Medulla oblongata (tissue), 1 donor: ENCODE measurements around the gene GPNMB.

Experiments
- DNase-seq: peaks from one replicate; pipeline ENCODE4 v3.0.0-alpha.2; 2015; ENCODE audit errors: extremely low spot score

The GPNMB gene

DNA sequence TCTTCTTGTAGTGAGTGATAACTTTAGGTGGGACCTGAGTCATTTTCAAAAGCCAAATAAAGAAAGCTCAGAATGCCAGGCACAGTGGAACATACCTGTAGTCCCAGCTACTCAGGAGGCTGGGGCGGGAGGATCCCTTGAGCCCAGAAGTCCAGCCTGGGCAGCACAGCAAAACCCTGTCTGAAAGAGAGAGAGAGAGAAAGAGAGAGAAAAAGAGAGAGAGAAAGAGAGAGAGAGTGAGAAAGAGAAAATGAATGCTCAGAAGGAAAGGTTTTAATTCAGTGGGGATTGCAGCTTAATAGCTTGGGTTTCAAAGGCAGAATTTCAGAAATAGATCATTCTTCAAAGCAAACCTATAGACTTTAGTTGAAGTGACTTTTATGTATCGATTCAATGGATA, 25.7 kb downstream of the GPNMB start:
- no peak for DNase-seq

DNA sequence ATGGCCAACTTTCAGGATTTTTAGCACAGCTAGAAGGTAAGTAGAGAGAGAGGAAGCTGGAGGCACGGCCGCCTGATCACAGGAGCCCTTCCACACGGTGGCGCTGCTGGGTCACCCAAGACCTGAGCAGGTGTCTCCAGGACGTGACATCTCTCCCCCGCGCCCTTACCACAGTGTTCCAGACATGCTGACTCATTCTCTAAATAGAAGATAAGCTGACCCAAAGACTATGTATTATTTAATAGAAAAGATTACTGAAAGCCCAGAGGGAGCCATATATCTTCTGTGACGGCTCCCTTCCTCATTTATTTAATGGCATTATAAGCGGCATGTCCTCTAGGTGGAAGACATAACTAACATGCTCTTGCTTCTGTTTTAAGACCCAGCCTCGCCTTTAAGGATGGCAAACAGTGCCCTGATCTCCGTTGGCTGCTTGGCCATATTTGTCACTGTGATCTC, 26.6 kb downstream of the GPNMB start:
- peak; percentile 59 for DNase-seq

DNA sequence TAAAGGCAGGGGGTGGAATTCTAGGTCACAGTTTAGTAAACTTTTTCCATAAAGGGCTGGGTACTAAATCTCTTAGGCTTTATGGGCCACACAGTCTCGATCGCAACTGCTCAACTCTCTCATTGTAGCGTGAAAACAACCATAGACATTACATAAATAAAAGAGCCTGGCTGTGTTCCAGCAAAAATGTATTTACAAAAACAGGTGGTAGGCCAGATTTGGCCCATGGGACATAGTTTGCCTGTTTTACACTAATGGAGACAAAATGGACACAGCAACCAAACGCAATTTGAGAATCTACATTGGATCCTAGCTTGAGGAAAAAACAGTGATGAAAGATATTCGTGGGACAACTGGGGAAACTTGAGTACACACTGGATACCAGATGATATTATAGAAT, 29.3 kb downstream of the GPNMB start:
- DNase-seq, result no peak

DNA sequence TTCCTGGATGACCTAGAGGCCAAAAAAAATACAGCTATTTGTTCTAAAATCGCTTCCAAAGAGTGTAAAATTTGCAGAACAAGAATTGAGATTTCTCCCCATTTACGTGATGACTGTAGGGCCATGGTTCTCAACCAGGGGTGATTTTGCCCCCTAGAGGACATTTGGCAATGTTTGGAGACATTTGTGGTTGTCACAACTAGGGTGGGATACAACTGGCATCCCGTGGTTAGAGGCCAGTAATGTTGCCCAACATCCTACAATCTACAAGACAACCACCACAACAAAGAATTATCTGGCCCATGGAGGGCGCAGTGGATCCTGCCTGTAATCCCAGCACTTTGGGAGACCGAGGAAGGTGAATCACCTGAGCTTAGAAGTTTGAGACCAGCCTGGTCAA, 29.8 kb downstream of the GPNMB start:
- no peak for DNase-seq

DNA sequence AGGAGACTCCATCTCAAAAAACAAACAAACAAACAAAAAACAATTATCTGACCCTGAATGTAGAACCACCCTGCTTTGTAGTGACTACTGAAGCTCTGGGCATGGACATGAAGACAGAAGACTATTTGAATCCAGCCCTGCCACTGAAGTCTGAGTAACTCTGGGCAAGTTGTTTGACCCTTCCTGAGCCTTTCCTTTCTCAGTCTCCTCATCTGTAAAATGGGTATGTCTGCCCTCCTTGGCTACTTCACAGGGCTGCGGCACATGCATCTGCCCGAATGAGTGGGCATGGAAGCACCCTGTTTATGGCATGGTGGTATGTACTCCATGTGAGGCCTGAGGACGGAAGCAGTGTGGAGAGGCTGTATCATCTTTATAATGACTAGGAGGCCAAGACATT, 30.4 kb downstream of the GPNMB start:
- no peak for DNase-seq

DNA sequence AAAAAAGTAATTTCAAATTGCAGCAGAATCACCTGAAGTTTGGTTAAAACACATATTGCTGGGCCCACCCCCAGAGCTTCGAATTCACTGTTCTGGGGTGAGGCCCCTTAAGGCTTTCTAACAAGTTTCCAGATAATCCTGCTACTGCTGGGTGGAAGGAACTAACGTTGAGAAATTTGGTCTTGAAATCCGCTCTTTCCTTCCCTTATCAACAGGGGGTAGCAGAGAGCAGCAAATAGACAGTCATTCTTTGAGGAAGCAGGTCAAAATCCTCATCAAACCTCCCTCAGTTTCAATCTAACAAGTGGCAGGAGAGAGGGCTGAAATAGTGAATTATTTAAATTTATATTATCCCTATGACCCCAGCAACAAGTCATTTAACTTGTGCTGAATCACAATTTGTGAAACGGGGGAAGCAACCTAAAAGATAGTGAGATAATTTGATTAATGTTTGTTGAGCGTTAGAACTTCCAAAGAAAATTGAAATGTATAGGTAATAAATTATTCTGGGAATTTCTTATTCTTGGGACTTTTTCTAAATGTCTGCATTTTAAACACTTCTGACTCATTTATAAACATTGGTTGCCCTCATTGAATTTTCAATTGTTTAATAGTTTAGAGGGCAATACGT, 30.9 kb downstream of the GPNMB start:
- peak; percentile 81 for DNase-seq

DNA sequence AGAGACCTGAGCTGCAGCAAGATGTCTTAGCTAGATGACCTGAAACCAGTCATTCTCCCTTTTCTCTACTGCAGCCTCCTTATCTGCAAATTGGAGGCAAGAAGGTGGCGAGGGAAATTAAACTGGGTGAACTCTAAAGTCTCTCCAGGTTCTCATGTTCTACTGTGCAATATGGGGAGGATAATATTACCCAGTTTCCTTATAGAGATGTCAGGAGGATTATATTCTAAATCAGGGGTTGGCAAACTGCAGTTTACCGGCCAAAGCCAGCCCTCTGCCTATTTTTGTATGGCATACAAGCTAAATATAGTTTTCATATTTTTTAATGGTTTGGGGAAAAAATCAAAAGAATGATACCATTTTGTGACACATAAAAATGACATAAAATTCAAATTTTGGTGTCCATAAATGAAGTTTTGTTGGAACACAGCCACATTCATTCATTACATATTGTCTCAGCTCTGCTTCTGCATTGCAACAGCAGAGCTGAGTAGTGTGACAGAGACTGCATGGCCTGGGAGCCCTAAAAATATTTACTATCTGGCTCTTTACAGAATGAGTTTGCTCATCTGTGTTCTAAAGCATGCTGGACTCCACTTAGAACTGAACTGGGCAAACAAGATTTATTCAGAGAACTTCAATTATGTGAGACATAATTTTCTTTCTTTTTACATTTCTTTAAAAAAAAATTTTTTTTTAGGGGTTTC, 33.4 kb downstream of the GPNMB start:
- no peak for DNase-seq

DNA sequence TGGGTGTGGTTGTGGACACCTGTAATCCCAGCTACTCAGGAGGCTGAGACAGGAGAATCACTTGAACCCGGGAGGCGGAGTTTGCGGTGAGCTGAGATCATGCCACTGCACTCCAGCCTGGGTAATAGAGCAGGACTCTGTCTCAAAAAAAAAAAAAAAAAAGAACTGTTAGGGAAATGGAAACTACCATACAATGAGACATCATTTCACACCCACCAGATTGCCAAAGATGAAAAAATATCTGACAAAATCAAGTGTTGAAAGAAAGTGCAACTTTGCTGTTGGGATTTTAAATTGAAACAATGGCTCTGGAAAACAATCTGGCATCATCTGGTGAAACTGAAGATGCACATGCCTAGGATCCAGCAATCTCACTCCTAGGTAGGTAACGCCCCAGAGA, 36.5 kb downstream of the GPNMB start:
- DNase-seq, result no peak

DNA sequence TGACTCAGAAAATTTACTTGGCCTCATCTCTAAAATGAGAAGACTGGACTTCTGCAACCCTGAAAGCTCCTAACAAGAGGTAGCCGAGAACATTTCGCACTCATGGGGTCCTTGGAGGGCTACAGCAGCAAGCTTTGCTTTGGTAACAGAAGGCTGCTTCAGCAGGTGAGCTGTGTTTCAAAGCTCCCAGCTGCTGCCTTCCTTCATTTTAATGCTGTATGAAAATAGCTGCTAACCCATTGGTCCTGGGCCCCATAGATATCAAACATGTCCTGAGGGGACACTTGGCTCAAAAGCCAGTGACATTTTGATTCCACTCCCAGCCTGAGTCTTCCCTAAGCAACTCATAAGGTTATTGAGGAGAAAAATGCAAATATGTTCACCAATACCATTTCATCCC, 38.3 kb downstream of the GPNMB start:
- DNase-seq, result no peak

DNA sequence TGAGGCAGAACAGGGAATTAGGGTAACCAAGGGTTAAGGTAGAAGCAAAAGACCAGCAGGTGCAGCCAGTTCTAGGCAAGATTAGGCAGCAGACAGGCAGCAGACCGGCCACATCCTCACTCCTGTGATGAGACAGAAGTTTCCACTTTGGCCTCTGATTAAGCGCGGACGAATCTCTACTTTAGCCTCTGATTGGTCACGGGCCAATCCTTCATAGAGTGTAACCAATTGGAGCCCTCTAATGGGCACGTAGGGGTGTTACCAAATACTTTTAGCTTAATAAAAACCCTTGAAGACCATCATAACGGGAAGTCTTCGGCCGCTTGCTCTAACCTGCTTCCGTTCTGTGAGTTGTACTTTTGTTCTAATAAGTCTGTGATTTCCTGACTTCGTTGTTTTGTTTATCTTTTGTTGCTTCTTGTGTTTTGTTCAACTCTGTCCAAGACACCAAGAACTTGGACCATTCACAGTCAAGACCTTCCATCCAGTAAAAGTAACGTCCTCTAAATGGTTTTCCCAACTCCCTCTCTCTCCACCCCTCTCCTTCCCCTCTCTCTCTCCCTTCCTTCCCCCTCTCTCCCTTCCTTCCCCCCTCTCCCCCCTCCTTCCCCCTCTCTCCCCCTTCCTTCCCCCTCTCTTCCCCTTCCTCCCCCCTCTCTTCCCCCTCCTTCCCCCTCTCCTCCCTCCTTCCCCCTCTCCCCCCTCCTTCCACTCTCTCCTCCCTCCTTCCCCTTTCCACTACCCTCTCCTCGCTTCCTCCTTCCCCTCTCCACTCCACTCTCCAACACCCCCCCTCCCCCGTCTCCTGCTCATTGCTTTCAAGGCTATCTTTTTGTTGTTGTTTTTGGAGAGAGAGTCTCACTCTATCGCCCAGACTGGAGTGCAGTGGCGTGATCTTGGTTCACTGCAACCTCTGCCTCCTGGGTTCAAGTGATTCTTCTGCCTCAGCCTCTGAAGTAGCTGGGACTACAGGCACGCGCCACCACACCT, 39.4 kb downstream of the GPNMB start:
- DNase-seq, result no peak

DNA sequence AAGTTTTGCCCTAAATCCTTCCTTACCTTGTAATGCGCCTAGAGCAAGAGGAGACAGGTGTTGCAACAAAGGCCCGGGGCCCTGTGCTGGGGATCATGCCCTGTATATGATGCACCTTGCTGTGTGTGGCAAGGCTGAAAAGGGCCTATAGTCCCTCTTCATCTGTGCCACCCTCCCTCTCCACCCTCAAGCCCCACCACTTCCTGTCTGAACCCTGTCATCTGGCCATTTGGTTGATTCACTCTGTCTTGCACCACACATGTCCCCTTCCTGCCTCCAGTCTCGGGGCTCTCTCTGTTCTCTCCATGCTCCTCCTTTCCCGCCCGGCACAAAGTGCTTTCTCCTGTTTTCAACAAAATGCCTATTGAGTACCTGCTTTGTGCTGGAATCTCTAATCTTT, 41.0 kb downstream of the GPNMB start:
- DNase-seq, result no peak

DNA sequence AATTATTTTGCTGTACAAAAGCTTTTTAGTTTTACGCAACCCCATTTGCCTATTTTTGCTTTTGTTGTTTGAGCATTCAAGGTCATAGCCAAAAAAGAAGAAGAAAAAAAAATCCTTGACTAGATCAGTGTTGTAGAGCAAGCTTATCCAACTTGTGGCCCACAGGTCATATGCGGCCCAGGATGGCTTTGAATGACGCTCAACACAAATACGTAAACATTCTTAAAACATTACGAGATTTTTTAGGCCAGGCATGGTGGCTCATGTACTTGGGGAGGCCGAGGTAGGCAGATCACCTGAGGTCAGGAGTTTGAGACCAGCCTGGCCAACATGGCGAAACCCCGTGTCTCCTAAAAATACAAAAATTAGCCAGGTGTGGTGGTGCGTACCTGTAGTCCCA, 44.4 kb downstream of the GPNMB start:
- DNase-seq, result no peak

DNA sequence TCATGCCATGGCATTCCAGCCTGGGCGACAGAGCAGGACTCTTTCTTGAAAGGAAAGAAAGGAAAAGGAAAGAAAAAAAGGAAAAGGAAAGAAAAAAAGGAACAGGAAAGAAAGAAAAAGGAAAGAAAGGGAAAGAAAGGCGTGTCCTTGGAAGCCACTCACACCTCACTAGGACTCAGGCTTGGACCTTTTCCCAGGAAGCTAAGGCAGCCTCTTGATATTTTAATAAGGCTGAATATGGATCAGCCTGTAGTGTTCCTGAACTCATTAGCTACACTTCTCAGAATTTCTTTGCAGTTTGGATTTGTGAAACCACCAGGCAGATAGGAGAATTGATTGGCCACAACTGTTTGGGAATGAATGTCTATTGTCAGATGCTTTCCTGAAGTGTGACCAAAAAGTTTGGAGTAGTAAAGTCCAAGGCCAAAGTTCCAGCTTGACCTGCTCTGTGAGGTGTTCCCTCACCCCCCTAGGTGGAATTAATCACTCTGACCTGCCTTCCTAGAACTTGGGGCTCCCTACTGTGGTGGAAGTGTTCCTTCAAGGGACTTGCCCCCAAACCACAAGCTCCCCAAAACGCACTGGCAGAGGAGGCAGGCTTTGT, 45.5 kb downstream of the GPNMB start:
- DNase-seq, result no peak

DNA sequence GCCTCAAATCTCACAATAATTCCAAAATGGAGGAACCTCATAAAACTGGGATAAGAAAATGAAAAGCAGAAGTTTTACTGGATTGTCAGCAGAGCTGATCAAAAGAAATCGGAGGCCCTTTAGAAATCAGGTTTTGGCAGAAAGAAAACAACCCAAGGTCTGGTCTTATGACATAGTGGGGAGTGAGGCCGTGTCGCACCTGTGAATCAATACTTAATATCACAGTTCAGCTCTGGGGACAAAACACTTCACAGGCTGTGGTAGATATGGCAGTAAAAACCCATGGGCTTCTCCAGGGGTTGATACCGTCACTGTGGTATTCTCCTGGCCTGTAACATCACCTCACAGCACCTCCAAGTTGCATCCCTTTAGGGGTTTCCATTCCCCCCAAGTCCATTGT, 46.0 kb downstream of the GPNMB start:
- DNase-seq, result no peak

DNA sequence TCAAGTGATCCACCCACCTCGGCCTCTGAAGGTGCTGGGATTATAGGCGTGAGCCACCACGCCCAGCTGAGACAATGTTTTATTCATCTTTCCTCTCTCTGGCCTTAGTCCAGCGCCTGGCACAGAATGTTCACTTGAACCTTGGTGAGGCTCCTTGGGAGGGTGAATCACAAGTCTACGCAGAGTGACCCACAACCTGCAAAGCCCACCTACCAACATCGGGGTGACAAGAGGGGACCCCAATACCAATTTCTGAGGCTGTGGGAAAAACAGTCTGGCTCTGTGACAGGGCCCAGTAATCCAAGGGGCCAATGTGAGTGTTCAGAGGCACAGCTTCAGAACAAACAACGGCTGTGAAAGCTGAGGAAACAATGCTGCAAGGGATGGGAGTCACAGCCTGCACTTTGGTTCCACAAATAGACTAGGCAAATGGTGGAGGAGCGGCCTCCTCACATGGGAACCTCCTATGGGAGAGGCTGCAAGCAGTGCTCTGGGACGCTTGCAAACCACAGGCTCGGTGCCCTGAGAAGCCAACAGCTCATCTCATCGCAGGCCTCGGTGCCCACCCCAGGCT, 47.0 kb downstream of the GPNMB start:
- no peak for DNase-seq

DNA sequence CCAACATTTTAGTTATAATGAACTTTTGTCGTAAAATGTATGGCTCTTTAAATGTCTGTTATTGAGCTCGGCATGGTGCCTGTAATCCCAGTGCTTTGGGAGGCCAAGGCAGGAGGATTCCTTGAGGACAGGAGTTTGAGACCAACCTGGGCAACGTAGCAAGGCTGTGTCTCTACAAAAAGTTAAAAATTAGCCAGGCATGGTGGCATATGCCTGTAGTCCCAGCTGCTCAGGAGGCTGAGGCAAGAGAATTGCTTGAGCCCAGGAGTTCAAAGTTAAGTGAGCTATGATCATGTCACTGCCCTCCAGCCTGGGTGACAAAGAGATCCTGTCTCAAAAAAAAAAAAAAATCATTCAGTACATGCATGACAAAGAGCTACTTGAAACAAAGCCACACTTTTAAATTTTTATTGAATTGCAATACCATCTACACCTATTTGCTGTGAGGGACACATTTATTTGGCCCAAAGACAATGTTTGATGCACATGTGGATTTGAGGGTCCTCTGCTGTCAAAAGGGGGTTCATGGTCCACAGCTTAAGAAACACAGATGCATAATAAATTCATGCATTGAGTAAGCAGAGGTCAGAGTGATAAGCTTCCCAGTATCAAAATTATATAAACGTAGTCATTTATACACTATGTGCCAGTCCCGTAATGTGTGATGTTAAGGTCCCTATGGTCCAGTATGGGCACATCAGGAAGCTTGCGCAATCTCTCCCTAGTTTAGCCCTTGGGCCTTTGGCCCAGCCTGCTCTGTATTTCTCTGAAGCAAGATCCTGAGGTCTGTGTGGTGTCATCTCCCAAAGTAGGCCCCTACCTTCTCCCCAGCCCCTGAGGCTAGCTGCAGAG, 48.2 kb downstream of the GPNMB start:
- no peak for DNase-seq

DNA sequence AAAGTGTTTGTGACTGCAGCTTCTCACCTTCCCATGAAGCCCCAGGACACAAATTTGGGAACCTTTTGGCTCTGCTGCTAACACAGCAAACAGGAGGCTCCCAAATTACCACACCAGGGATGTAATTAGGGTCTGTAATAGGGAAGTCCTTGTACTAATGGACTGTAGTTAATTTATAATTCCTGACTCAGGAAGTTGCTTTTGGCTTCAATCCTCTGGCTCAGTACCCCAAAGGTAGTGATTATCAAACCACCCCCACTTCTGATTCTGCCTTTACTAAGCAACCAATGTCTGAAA, 48.8 kb downstream of the GPNMB start:
- no peak for DNase-seq

DNA sequence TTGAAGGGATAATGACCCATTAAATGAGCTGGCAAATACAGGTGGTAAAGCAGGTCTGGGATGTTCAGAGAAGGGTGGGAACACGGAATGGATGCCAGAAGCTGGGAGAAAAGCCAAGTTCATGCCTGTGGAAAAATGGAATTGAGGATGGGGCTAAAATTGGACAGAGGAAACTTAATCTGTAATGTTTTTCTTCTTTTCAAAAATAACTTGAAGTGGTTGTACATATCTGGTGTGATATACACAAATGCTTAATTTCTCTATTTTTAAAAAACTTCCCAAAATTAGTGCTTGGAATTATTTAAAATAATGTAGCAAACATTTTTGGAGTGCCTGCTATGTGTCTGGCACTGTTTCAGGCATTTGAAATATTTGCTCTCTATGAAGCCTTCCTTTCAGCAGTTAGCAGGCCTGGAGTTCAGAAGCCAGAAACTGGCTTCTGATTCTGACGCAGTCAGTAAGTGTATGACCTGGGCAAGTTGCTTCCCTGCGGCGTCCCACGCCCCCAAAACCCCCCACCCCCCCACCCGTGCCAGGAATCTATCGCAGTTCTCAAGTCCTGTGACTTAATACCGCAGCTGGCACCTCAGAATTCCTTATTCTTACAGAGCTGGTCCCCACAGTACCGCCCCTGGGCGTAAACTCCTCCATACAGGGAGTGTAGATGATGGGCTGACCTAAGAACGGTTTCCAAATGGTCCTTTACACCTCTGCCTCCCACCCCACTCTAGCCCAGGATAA, 51.7 kb downstream of the GPNMB start:
- no peak for DNase-seq

DNA sequence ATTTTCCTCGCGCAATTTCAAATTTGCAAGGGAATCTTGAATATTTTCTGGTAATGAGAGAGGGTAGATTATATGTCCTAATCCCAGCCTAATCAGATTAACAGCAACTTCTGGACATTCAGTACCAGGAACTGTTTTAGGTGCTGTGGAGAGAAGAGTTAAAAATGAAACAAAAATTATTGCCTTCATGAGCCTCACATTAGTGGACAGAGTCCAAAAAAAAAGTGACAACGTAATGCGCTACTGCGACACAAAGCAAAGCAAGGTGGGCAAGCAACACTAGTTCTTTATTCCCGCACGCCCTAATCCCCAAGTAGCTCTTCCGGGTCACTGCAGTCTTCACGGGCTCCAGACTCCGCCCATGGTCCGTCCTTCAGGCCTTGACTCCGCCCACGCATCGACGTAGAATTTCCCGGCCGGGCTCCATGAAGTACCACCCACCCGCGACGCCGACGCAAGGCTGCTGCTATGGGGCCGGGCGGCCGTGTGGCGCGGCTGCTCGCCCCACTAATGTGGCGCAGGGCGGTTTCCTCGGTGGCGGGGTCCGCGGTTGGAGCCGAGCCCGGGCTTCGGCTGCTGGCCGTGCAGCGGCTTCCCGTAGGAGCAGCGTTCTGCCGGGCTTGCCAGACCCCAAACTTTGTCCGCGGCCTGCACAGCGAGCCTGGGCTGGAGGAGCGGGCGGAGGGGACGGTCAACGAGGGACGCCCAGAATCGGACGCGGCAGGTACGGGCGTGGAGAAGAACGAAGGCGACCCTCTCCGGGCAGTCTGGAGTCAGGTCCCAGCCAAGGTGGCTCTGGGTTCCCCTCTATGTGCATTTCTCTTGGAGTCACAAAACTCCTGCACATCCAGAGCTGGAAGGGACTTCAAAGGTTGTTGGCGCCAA, 52.6 kb downstream of the GPNMB start, which contains the start of gene MALSU1:
Gene MALSU1, plus strand, starts transcription at position 455 of the 885 bp plus-strand sequence. Its CDS starts 14 bp downstream, at position 469.
- peak; percentile 98 for DNase-seq
